IMR-90 (cell line): ENCODE results near the gene EMC9. TPM values are rescaled to one million over a fixed set of nuclear protein-coding genes. Genes with fewer than 3 reads are reported as not detected.

Experiments used
- ATAC-seq: fragments of 200-7000 bp; cut with Tn5 transposase; 2 replicates; pipeline ENCODE4 v1.9.1; 2020; ENCODE audit warnings: low read depth, mild to moderate bottlenecking, moderate library complexity
- BruUV-seq: library from RNA; stranded (reverse); fragments of 400-500 nt; replicated peaks from 2 replicates; lab custom pipeline; 2021; lab: Mats Ljungman, UMichigan
- CTCF ChIA-PET: fragments of 300-600 bp; formaldehyde crosslinking; extraction: SDS; loops from one replicate; lab custom pipeline; 2021; ENCODE audit warnings: antibody characterized with exemption; lab: Yijun Ruan, JAX
- POLR2A ChIA-PET: fragments of 300-600 bp; sonication (Branson Sonifier 250); formaldehyde crosslinking; loops from one replicate; lab custom pipeline; 2022; ENCODE audit warnings: antibody characterized with exemption; ENCODE audit not compliant: unreplicated experiment; lab: Charles Lee
- DNase-seq: peaks from one replicate; pipeline ENCODE4 v3.0.0; 2013
- H2AFZ ChIP-seq: replicated peaks from 2 replicates; pipeline ENCODE3; 2013; ENCODE audit warnings: low read length, mild to moderate bottlenecking; ENCODE audit not compliant: poor library complexity
- H2AK5ac ChIP-seq: 2 replicates; pipeline ENCODE4 v1.6.1; 2013; ENCODE audit warnings: low read depth, low read length, inconsistent platforms
- H2AK9ac ChIP-seq: replicated peaks from 2 replicates; pipeline ENCODE3; 2013; ENCODE audit warnings: mild to moderate bottlenecking, low read depth, low read length, moderate library complexity; ENCODE audit not compliant: poor library complexity
- H2BK120ac ChIP-seq: 2 replicates; pipeline ENCODE4 v1.6.1; 2013; ENCODE audit warnings: low read depth, low read length, inconsistent platforms
- H2BK15ac ChIP-seq: 3 replicates; pipeline ENCODE4 v1.6.1; 2013; ENCODE audit warnings: low read depth, low read length, inconsistent platforms
- H2BK20ac ChIP-seq: 2 replicates; pipeline ENCODE4 v1.6.1; 2013; ENCODE audit warnings: low read depth, mild to moderate bottlenecking, inconsistent platforms, low read length, moderate library complexity
- H2BK5ac ChIP-seq: 2 replicates; pipeline ENCODE4 v1.6.1; 2013; ENCODE audit warnings: mild to moderate bottlenecking, low read depth, low read length, inconsistent platforms; ENCODE audit not compliant: poor library complexity, severe bottlenecking
- H3K14ac ChIP-seq: replicated peaks from 2 replicates; pipeline ENCODE4 v1.6.1; 2013; ENCODE audit warnings: low read depth, low read length, inconsistent platforms
- H3K18ac ChIP-seq: 2 replicates; pipeline ENCODE4 v1.6.1; 2013; ENCODE audit warnings: low read depth, low read length, control low read depth
- H3K23ac ChIP-seq: 2 replicates; pipeline ENCODE4 v1.6.1; 2013; ENCODE audit warnings: low read depth, low read length, inconsistent platforms
- H3K27ac ChIP-seq: 2 replicates; pipeline ENCODE4 v1.5.1; 2013; ENCODE audit warnings: mild to moderate bottlenecking, control low read depth, low read length; ENCODE audit not compliant: insufficient read depth
- H3K27me3 ChIP-seq: 2 replicates; pipeline ENCODE4 v1.6.1; 2013; ENCODE audit warnings: low read length; ENCODE audit not compliant: control insufficient read depth, insufficient read depth
- H3K36me3 ChIP-seq: 2 replicates; pipeline ENCODE4 v1.6.1; 2013; ENCODE audit warnings: low read length, mixed read lengths; ENCODE audit not compliant: control insufficient read depth, insufficient read depth
- H3K4ac ChIP-seq: 2 replicates; pipeline ENCODE4 v1.6.1; 2013; ENCODE audit warnings: low read depth, low read length, inconsistent platforms
- H3K4me1 ChIP-seq: 2 replicates; pipeline ENCODE4 v1.6.1; 2013; ENCODE audit warnings: low read length, mixed read lengths; ENCODE audit not compliant: control insufficient read depth, insufficient read depth
- H3K4me2 ChIP-seq: 2 replicates; pipeline ENCODE4 v1.6.1; 2013; ENCODE audit warnings: low read depth, mild to moderate bottlenecking, control low read depth, low read length, moderate library complexity
- H3K4me3 ChIP-seq: 2 replicates; pipeline ENCODE4 v1.5.1; 2013; ENCODE audit warnings: low read depth, mild to moderate bottlenecking, control low read depth, low read length, moderate library complexity; ENCODE audit not compliant: insufficient read depth
- H3K56ac ChIP-seq: 2 replicates; pipeline ENCODE4 v1.6.1; 2013; ENCODE audit warnings: low read length, inconsistent platforms; ENCODE audit not compliant: insufficient read depth; ENCODE audit errors: extremely low read depth
- H3K79me1 ChIP-seq, 2 experiments: 2 replicates each; pipeline ENCODE4 v1.6.1; 2013; ENCODE audit warnings: low read length in 2 of 2, inconsistent platforms in 1 of 2, low read depth in 1 of 2
- H3K9ac ChIP-seq: 2 replicates; pipeline ENCODE4 v1.6.1; 2013; ENCODE audit warnings: low read depth, low read length, control low read depth
- H3K9me1 ChIP-seq: 2 replicates; pipeline ENCODE4 v1.6.1; 2013; ENCODE audit warnings: low read length, inconsistent platforms; ENCODE audit not compliant: insufficient read depth
- H3K9me3 ChIP-seq: 2 replicates; pipeline ENCODE4 v1.6.1; 2013; ENCODE audit warnings: low read length; ENCODE audit not compliant: control insufficient read depth, insufficient read depth
- H4K20me1 ChIP-seq: 2 replicates; pipeline ENCODE4 v1.6.1; 2013; ENCODE audit warnings: low read length, inconsistent platforms; ENCODE audit not compliant: insufficient read depth
- H4K5ac ChIP-seq: 2 replicates; pipeline ENCODE4 v1.6.1; 2013; ENCODE audit warnings: mild to moderate bottlenecking, low read depth, low read length, control low read depth
- H4K8ac ChIP-seq, 2 experiments: 2 replicates each; pipeline ENCODE4 v1.6.1; 2013; ENCODE audit warnings: low read depth in 2 of 2, low read length in 2 of 2, control low read depth in 1 of 2, inconsistent platforms in 1 of 2
- H4K91ac ChIP-seq: 2 replicates; pipeline ENCODE4 v1.6.1; 2013; ENCODE audit warnings: low read depth, low read length, inconsistent platforms; ENCODE audit not compliant: insufficient read depth
- BHLHE40 ChIP-seq: fragments of 150-350 bp; IDR thresholded peaks from 2 replicates; pipeline ENCODE4 v1.6.1; 2016; ENCODE audit warnings: mild to moderate bottlenecking, low read depth, low read length
- CEBPB ChIP-seq: IDR thresholded peaks from 2 replicates; pipeline ENCODE4 v1.6.1; 2012; ENCODE audit warnings: low read depth, low read length, improper control_type of control experiment
- CHD1 ChIP-seq: IDR thresholded peaks from 2 replicates; pipeline ENCODE4 v1.6.1; 2012; ENCODE audit warnings: low read depth, low read length, improper control_type of control experiment
- CTCF ChIP-seq: conservative IDR thresholded peaks from 2 replicates; pipeline ENCODE4 v1.5.1; 2012; ENCODE audit warnings: mild to moderate bottlenecking, low read depth, low read length, improper control_type of control experiment
- MAFK ChIP-seq: IDR thresholded peaks from 2 replicates; pipeline ENCODE4 v1.6.1; 2012; ENCODE audit warnings: low read depth, low read length, improper control_type of control experiment
- MAZ ChIP-seq: IDR thresholded peaks from 2 replicates; pipeline ENCODE4 v1.6.1; 2012; ENCODE audit warnings: low read depth, mild to moderate bottlenecking, low read length, improper control_type of control experiment, moderate library complexity, borderline replicate concordance
- MXI1 ChIP-seq: IDR thresholded peaks from 2 replicates; pipeline ENCODE4 v1.6.1; 2012; ENCODE audit warnings: low read depth, mild to moderate bottlenecking, low read length, moderate library complexity, borderline replicate concordance
- NFE2L2 ChIP-seq: fragments of 150-350 bp; IDR thresholded peaks from 2 replicates; pipeline ENCODE4 v1.6.1; 2016; ENCODE audit warnings: low read depth, mild to moderate bottlenecking, low read length
- POLR2A ChIP-seq: IDR thresholded peaks from 2 replicates; pipeline ENCODE4 v1.6.1; 2012; ENCODE audit warnings: mild to moderate bottlenecking, low read depth, low read length
- RCOR1 ChIP-seq: IDR thresholded peaks from 2 replicates; pipeline ENCODE4 v1.6.1; 2012; ENCODE audit warnings: mild to moderate bottlenecking, low read length, improper control_type of control experiment; ENCODE audit not compliant: insufficient replicate concordance
- RFX5 ChIP-seq: IDR thresholded peaks from 2 replicates; pipeline ENCODE4 v1.8.0; 2012; ENCODE audit warnings: low read depth, mild to moderate bottlenecking, low read length, moderate library complexity
- SMC3 ChIP-seq: fragments of 150-350 bp; IDR thresholded peaks from 2 replicates; pipeline ENCODE4 v1.6.1; 2016; ENCODE audit warnings: low read depth, mild to moderate bottlenecking, antibody characterized with exemption, low read length, moderate library complexity
- USF2 ChIP-seq: fragments of 150-350 bp; IDR thresholded peaks from 2 replicates; pipeline ENCODE4 v1.6.1; 2017; ENCODE audit warnings: mild to moderate bottlenecking, antibody characterized with exemption, low read length, low read depth
- WGBS, 2 experiments: methylation state at CpG; one replicate each; pipeline versions ENCODE4 v1.1.5 to v1.1.7; 2013; ENCODE audit warnings: missing lambda C conversion rate in 2 of 2; ENCODE audit not compliant: insufficient read length in 1 of 2; ENCODE audit errors: extremely low coverage in 2 of 2; 5-methylcytosine and 5-hydroxymethylcytosine counted together
- dilution Hi-C: fragments of 300-500 bp; cut with HindIII; formaldehyde crosslinking; loops from one replicate; pipeline ENCODE4 v1.14.3; 2018; ENCODE audit warnings: low sequenced_read_pairs; ENCODE audit not compliant: unreplicated experiment
- in situ Hi-C: fragments of 300-500 bp; cut with MboI; formaldehyde crosslinking; loops from 3 replicates; pipeline ENCODE4 v1.14.3; 2019; ENCODE audit warnings: low sequenced_read_pairs, inconsistent platforms, mixed read lengths
- intact Hi-C: fragments of 100-400 bp; cut with micrococcal nuclease; formaldehyde crosslinking; loops from 2 replicates; pipeline ENCODE4 v1.10.0; 2022
- polyA plus RNA-seq, 3 experiments: library from polyadenylated mRNA; depleted of rRNA; stranded (reverse); fragments of >200 nt; gene quantifications; 2 replicates each; pipeline ENCODE4 v1.2.3, GENCODE V29; 2012; ENCODE audit warnings: low replicate concordance in 1 of 3
- total RNA-seq: library from RNA; depleted of rRNA; stranded (reverse); fragments of >200 nt; gene quantifications from 2 replicates; pipeline ENCODE4 v1.2.3, GENCODE V29; 2012

EMC9 gene
- total and polyA plus RNA-seq, 2 of the 4 experiments (the other 2 are of a cell fraction), result 15.1 to 19.2 TPM

GRCh38 chr14:24146453-24146977 lies 5.1 kb upstream of the EMC9 start, which contains the start of gene PSME2:
PSME2 (minus strand) TSS chr14:24146610; CDS start chr14:24146581, 29 bp downstream.
- Histone ChIP-seq H3K18ac (peak within 1 kb of the TSS; percentile 22; the same call in 1 of the 2 replicates), H2BK120ac (0 out of 2 replicates have a peak within 1 kb of the TSS, but pooled peaks have one; percentile 3), H2BK5ac (peak within 1 kb of the TSS; percentile 71), H2BK15ac (peak within 1 kb of the TSS; percentile 10; the same call in 1 of the 3 replicates), H3K14ac (peak within 1 kb of the TSS; percentile 72), H4K91ac (peak within 1 kb of the TSS; percentile 75), H3K9me1 (peaks cover 15% of the 10 kb centered on the region), H3K4me3 (peak within 1 kb of the TSS; percentile 86), H2AK5ac (peak within 1 kb of the TSS; percentile 72), H3K27me3 (no peaks in the 10 kb centered on the region), H2AFZ (peak within 1 kb of the TSS; percentile 91), H3K9ac (peak within 1 kb of the TSS; percentile 96), H3K36me3 (peaks cover 25% of the 10 kb centered on the region), H3K4me2 (peak within 1 kb of the TSS; percentile 96), H3K9me3 (no peaks in the 10 kb centered on the region), H4K20me1 (peaks cover 10% of the 10 kb centered on the region), H3K56ac (peak within 1 kb of the TSS; percentile 67), H3K4ac (peak within 1 kb of the TSS; percentile 76), H4K8ac (peak within 1 kb of the TSS; percentile 2 to 81; a peak in 3 of 4 replicates), H3K27ac (peak within 1 kb of the TSS; percentile 79), H3K4me1 (peaks cover 10% of the 10 kb centered on the region), H2AK9ac (peak within 1 kb of the TSS; percentile 92), H2BK20ac (no peak within 1 kb of the TSS; the same call in 1 of the 2 replicates), H3K79me1 (peaks cover 35 to 74% of the 10 kb centered on the region in 2 experiments), H3K23ac (peak within 1 kb of the TSS; percentile 88), H4K5ac (peak within 1 kb of the TSS; percentile 46)
- TF ChIP-seq MAFK, result no peak
- TF ChIP-seq CEBPB, result no peak
- no peak for TF ChIP-seq SMC3
- TF ChIP-seq MXI1, result peak; percentile 88
- TF ChIP-seq CTCF, result no peak
- TF ChIP-seq USF2, result no peak
- no peak for TF ChIP-seq CHD1
- no peak for TF ChIP-seq RFX5
- peak; percentile 89; the same call in 1 of the 2 replicates for TF ChIP-seq MAZ
- TF ChIP-seq RCOR1, result no peak
- no peak for TF ChIP-seq BHLHE40
- peak; percentile 66; the same call in 1 of the 2 replicates for TF ChIP-seq POLR2A
- TF ChIP-seq NFE2L2, result no peak
- no TSS peak for BruUV-seq
- DNase-seq, result peak; percentile 97
- intact Hi-C loops (loop anchor here (2.0 kb wide), 1 partner anchor 150 kb away; no protein-coding TSS in a partner anchor), dilution Hi-C loops (no loop called here), in situ Hi-C loops (loop anchor here (25.0 kb wide), 2 partner anchors 834 to 1059 kb away; partner anchors contain the start of genes ACIN1, BCL2L2, C14orf119 and PABPN1)
- ChIA-PET CTCF (interaction anchor here (0.6 to 1.5 kb wide), 5 partner anchors 10 to 63 kb away, joined by 3 read pairs; partner anchors contain the start of gene IRF9), POLR2A (interaction anchor here (1.0 to 1.4 kb wide), 2 partner anchors 10 to 33 kb away, joined by 3 to 6 read pairs; partner anchors contain the start of genes DCAF11, NRL and PSME1)
- 0% methylated on average over 3 of the region's 25 CpGs; no CpG with 5 or more reads in 1 of the 2 experiments for WGBS, 2 experiments
- ATAC-seq, result peak; percentile 85
